Activated naive CD4-positive, alpha-beta T cell treated with anti-CD3 and anti-CD28 coated beads, Interleukin-2, amount 10 ng/mL, durations not matched to agents 7 days and 5 days (primary cell): ENCODE data around the gene SELPLG.

ENCODE experiments used
- CTCF ChIA-PET: fragments of 350-600 bp; sonication (Branson Sonifier 250); formaldehyde crosslinking; loops from one replicate; lab custom pipeline; 2021; ENCODE audit warnings: antibody characterized with exemption; lab: Charles Lee
- DNase-seq: peaks from one replicate; pipeline ENCODE4 v3.0.0-alpha.2; 2020
- H3K27ac Mint-ChIP-seq: one replicate; pipeline ENCODE4 v1.8.0; 2021; ENCODE audit warnings: mild to moderate bottlenecking, moderate library complexity, mixed read lengths
- H3K27me3 Mint-ChIP-seq: one replicate; pipeline ENCODE4 v1.8.0; 2021; ENCODE audit warnings: mild to moderate bottlenecking, mixed read lengths
- H3K36me3 Mint-ChIP-seq: one replicate; pipeline ENCODE4 v1.8.0; 2021; ENCODE audit warnings: mixed read lengths
- H3K4me1 Mint-ChIP-seq: one replicate; pipeline ENCODE4 v1.8.0; 2021; ENCODE audit warnings: mixed read lengths
- H3K4me3 Mint-ChIP-seq: one replicate; pipeline ENCODE4 v1.8.0; 2021; ENCODE audit warnings: mild to moderate bottlenecking, moderate library complexity, mixed read lengths
- H3K9me3 Mint-ChIP-seq: one replicate; pipeline ENCODE4 v1.8.0; 2021; ENCODE audit warnings: mixed read lengths

Gene SELPLG

GRCh38 chr12:108633534-108634248 is at the start of gene SELPLG:
Gene SELPLG, minus strand, starts transcription at chr12:108633894. Its CDS starts 9,587 bp downstream, at chr12:108624307.
- Mint-ChIP-seq H3K4me1 (peaks cover 66% of the 10 kb centered on the region), H3K9me3 (no peaks in the 10 kb centered on the region), H3K27ac (peak within 1 kb of the TSS; percentile 100), H3K36me3 (peaks cover 44% of the 10 kb centered on the region), H3K4me3 (peak within 1 kb of the TSS; percentile 100), H3K27me3 (peaks cover 3% of the 10 kb centered on the region)
- CTCF ChIA-PET = interaction anchor here (1.0 to 12.3 kb wide), 6 partner anchors 12 to 99 kb away, joined by 3 to 160 read pairs (median 8); partner anchors contain the start of gene ISCU
- peak; percentile 94 for DNase-seq

GRCh38 chr12:108681317-108681716 is 47.6 kb upstream of the SELPLG start:
- no peaks in the 10 kb centered on the region for H3K27me3 Mint-ChIP-seq
- H3K4me3 Mint-ChIP-seq = no peak overlapping the region
- H3K4me1 Mint-ChIP-seq = peaks cover 20% of the 10 kb centered on the region
- no peaks in the 10 kb centered on the region for H3K9me3 Mint-ChIP-seq
- CTCF ChIA-PET = no interaction called here
- H3K36me3 Mint-ChIP-seq = peaks cover 2% of the 10 kb centered on the region
- H3K27ac Mint-ChIP-seq = peak overlapping the region; percentile 24
- DNase-seq = no peak

- H3K4me1 Mint-ChIP-seq = peaks cover 18% of the 10 kb centered on the region
- no peak overlapping the region for H3K27ac Mint-ChIP-seq
- H3K9me3 Mint-ChIP-seq = no peaks in the 10 kb centered on the region
- DNase-seq = no peak
- peaks cover 7% of the 10 kb centered on the region for H3K36me3 Mint-ChIP-seq
- CTCF ChIA-PET = no interaction called here
- no peaks in the 10 kb centered on the region for H3K27me3 Mint-ChIP-seq
- no peak overlapping the region for H3K4me3 Mint-ChIP-seq
Measured at GRCh38 chr12:108679106-108679681, 45.5 kb upstream of the SELPLG start.

GRCh38 chr12:108678104-108678730 is 44.5 kb upstream of the SELPLG start:
- H3K9me3 Mint-ChIP-seq = no peaks in the 10 kb centered on the region
- DNase-seq = no peak
- peaks cover 7% of the 10 kb centered on the region for H3K36me3 Mint-ChIP-seq
- peaks cover 18% of the 10 kb centered on the region for H3K4me1 Mint-ChIP-seq
- no peaks in the 10 kb centered on the region for H3K27me3 Mint-ChIP-seq
- peak overlapping the region; percentile 6 for H3K27ac Mint-ChIP-seq
- H3K4me3 Mint-ChIP-seq = no peak overlapping the region
- CTCF ChIA-PET = no interaction called here

- Mint-ChIP-seq H3K9me3 (no peaks in the 10 kb centered on the region), H3K27ac (no peak overlapping the region), H3K4me3 (no peak overlapping the region), H3K36me3 (peaks cover 7% of the 10 kb centered on the region), H3K4me1 (peaks cover 18% of the 10 kb centered on the region), H3K27me3 (no peaks in the 10 kb centered on the region)
- no peak for DNase-seq
- CTCF ChIA-PET = interaction anchor here (0.8 kb wide), 1 partner anchor 13 kb away, joined by 3 read pairs; no protein-coding TSS in a partner anchor
Measured at GRCh38 chr12:108677381-108677780, 43.7 kb upstream of the SELPLG start.

GRCh38 chr12:108676707-108677106 is 43.0 kb upstream of the SELPLG start:
- H3K36me3 Mint-ChIP-seq = peaks cover 7% of the 10 kb centered on the region
- no peak overlapping the region for H3K4me3 Mint-ChIP-seq
- no peaks in the 10 kb centered on the region for H3K27me3 Mint-ChIP-seq
- peaks cover 17% of the 10 kb centered on the region for H3K4me1 Mint-ChIP-seq
- CTCF ChIA-PET = interaction anchor here (0.8 kb wide), 1 partner anchor 13 kb away, joined by 3 read pairs; no protein-coding TSS in a partner anchor
- H3K9me3 Mint-ChIP-seq = no peaks in the 10 kb centered on the region
- no peak overlapping the region for H3K27ac Mint-ChIP-seq
- DNase-seq = no peak

GRCh38 chr12:108675792-108676191 is 42.1 kb upstream of the SELPLG start:
- Mint-ChIP-seq H3K9me3 (no peaks in the 10 kb centered on the region), H3K27ac (no peak overlapping the region), H3K4me1 (peaks cover 11% of the 10 kb centered on the region), H3K36me3 (peaks cover 7% of the 10 kb centered on the region), H3K4me3 (no peak overlapping the region), H3K27me3 (no peaks in the 10 kb centered on the region)
- CTCF ChIA-PET = no interaction called here
- DNase-seq = no peak

- CTCF ChIA-PET = no interaction called here
- Mint-ChIP-seq H3K36me3 (peaks cover 7% of the 10 kb centered on the region), H3K9me3 (no peaks in the 10 kb centered on the region), H3K4me3 (no peak overlapping the region), H3K27me3 (no peaks in the 10 kb centered on the region), H3K4me1 (peaks cover 3% of the 10 kb centered on the region), H3K27ac (no peak overlapping the region)
- no peak for DNase-seq
Measured at GRCh38 chr12:108672054-108672453, 38.4 kb upstream of the SELPLG start.

GRCh38 chr12:108671110-108671509 is 37.4 kb upstream of the SELPLG start:
- Mint-ChIP-seq H3K36me3 (peaks cover 6% of the 10 kb centered on the region), H3K27ac (no peak overlapping the region), H3K4me1 (peaks cover 3% of the 10 kb centered on the region), H3K9me3 (no peaks in the 10 kb centered on the region), H3K4me3 (no peak overlapping the region), H3K27me3 (no peaks in the 10 kb centered on the region)
- DNase-seq = no peak
- CTCF ChIA-PET = no interaction called here

- no peaks in the 10 kb centered on the region for H3K9me3 Mint-ChIP-seq
- H3K27ac Mint-ChIP-seq = no peak overlapping the region
- no peaks in the 10 kb centered on the region for H3K27me3 Mint-ChIP-seq
- no peak for DNase-seq
- H3K4me1 Mint-ChIP-seq = no peaks in the 10 kb centered on the region
- no peaks in the 10 kb centered on the region for H3K36me3 Mint-ChIP-seq
- CTCF ChIA-PET = interaction anchor here (0.7 to 8.9 kb wide), 3 partner anchors 52 to 364 kb away, joined by 3 to 168 read pairs (median 4); no protein-coding TSS in a partner anchor
- H3K4me3 Mint-ChIP-seq = no peak overlapping the region
Measured at GRCh38 chr12:108670066-108670631, 36.5 kb upstream of the SELPLG start.

- Mint-ChIP-seq H3K36me3 (no peaks in the 10 kb centered on the region), H3K4me3 (no peak overlapping the region), H3K27me3 (no peaks in the 10 kb centered on the region), H3K27ac (no peak overlapping the region), H3K9me3 (no peaks in the 10 kb centered on the region), H3K4me1 (peaks cover 14% of the 10 kb centered on the region)
- CTCF ChIA-PET = interaction anchor here (1.2 to 8.9 kb wide), 3 partner anchors 99 to 134 kb away, joined by 3 to 168 read pairs (median 4); no protein-coding TSS in a partner anchor
- no peak for DNase-seq
Measured at GRCh38 chr12:108668542-108668941, 34.8 kb upstream of the SELPLG start.

GRCh38 chr12:108668063-108668462 is 34.4 kb upstream of the SELPLG start:
- CTCF ChIA-PET = interaction anchor here (1.2 to 8.9 kb wide), 4 partner anchors 98 to 283 kb away, joined by 3 to 168 read pairs (median 8); no protein-coding TSS in a partner anchor

GRCh38 chr12:108667349-108667748 is 33.7 kb upstream of the SELPLG start:
- CTCF ChIA-PET = interaction anchor here (0.9 to 8.9 kb wide), 8 partner anchors 21 to 424 kb away, joined by 3 to 168 read pairs (median 5); no protein-coding TSS in a partner anchor
- no peaks in the 10 kb centered on the region for H3K27me3 Mint-ChIP-seq
- no peaks in the 10 kb centered on the region for H3K9me3 Mint-ChIP-seq
- H3K27ac Mint-ChIP-seq = no peak overlapping the region
- DNase-seq = no peak
- no peaks in the 10 kb centered on the region for H3K36me3 Mint-ChIP-seq
- peaks cover 14% of the 10 kb centered on the region for H3K4me1 Mint-ChIP-seq
- no peak overlapping the region for H3K4me3 Mint-ChIP-seq

More at GRCh38 chr12:108668063-108668462, 34.4 kb upstream of the SELPLG start:
- H3K27me3 Mint-ChIP-seq = no peaks in the 10 kb centered on the region
- no peak for DNase-seq
- H3K36me3 Mint-ChIP-seq = no peaks in the 10 kb centered on the region
- no peaks in the 10 kb centered on the region for H3K9me3 Mint-ChIP-seq
- no peak overlapping the region for H3K27ac Mint-ChIP-seq
- peaks cover 14% of the 10 kb centered on the region for H3K4me1 Mint-ChIP-seq
- H3K4me3 Mint-ChIP-seq = no peak overlapping the region

GRCh38 chr12:108666401-108666881 is 32.7 kb upstream of the SELPLG start:
- no peaks in the 10 kb centered on the region for H3K9me3 Mint-ChIP-seq
- H3K4me3 Mint-ChIP-seq = no peak overlapping the region
- H3K27ac Mint-ChIP-seq = no peak overlapping the region
- CTCF ChIA-PET = interaction anchor here (0.6 to 8.9 kb wide), 11 partner anchors 22 to 424 kb away, joined by 3 to 168 read pairs (median 3); no protein-coding TSS in a partner anchor
- H3K4me1 Mint-ChIP-seq = peaks cover 14% of the 10 kb centered on the region
- DNase-seq = no peak
- H3K27me3 Mint-ChIP-seq = no peaks in the 10 kb centered on the region
- H3K36me3 Mint-ChIP-seq = no peaks in the 10 kb centered on the region
